Activated CD8-positive, alpha-beta memory T cell treated with anti-CD3 and anti-CD28 coated beads, Interleukin-2, amount 50 U/mL, for 24 hours (primary cell): ENCODE data around the gene IBA57.

Source experiments
- DNase-seq: peaks from one replicate; pipeline ENCODE4 v3.0.0-alpha.2; 2020; ENCODE audit errors: extremely low read depth

Gene IBA57

GRCh38 chr1:228144993-228145343 is 20.6 kb upstream of the IBA57 start:
- DNase-seq = no peak

GRCh38 chr1:228145463-228146416 is 19.9 kb upstream of the IBA57 start:
- no peak for DNase-seq

DNA sequence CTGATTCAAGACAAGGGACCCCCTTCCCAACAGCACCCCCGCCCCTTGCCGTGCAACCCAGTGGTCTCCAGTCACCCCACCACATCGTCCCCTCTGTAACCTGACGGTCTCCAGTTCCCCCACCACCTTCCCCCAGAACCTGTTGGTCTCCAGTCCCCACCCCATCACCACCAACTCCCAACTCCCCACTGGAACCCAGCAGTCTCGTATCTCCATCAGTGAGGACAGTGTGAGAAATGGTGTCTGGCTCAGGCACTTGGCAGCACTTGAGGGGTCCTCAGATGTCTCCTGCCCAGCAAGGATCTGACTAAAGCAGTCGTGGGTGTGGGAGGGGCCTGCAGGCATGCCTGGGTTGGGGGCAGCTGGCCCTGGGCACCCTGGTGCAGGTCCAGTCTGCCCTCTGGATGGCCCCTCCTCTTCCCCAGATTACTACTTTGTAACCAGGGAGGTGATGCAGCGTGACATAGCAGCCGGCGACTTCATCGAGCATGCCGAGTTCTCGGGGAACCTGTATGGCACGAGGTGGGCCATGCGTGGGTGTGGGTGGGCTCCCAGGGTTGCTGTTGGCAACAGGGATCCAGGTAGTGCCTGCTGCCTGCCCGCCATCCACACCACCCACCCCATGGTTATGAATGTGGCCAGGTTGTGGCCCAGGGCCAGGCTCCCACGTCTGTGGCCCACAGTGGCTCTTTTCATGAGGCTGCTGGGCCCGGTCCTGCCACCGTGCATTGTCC is 19.0 kb upstream of the IBA57 start:
- DNase-seq = no peak

- DNase-seq = no peak
Observed at GRCh38 chr1:228147151-228147693, 18.4 kb upstream of the IBA57 start.

DNA sequence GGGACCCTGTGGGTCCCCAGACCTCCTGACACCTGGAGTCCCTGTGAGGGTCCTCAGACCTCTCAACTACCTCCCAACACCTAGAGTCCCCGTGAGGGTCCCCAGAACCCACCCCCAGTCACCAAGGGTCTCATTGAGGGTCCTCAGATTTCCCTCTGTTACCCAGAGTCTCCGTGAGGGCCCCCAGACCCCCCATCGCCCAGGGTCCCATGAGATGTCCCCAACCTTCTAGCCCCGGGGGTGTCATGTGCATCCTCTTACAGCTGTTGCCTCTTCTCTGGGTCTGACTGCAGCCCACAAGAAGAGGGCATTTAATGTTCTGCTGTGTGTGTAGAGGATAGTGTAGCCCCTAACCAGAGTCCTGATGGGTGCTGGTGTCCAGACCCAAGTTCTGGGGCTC is 17.8 kb upstream of the IBA57 start:
- no peak for DNase-seq

- DNase-seq = no peak
Observed at GRCh38 chr1:228148196-228148861, 17.3 kb upstream of the IBA57 start.

GRCh38 chr1:228148935-228149405 is 16.6 kb upstream of the IBA57 start:
- DNase-seq = no peak

- no peak for DNase-seq
Observed at GRCh38 chr1:228149406-228150119, 16.0 kb upstream of the IBA57 start, which contains the start of gene GJC2. Gene GJC2, plus strand, starts transcription at chr1:228149930. Its CDS starts 7,829 bp downstream, at chr1:228157759.

DNA sequence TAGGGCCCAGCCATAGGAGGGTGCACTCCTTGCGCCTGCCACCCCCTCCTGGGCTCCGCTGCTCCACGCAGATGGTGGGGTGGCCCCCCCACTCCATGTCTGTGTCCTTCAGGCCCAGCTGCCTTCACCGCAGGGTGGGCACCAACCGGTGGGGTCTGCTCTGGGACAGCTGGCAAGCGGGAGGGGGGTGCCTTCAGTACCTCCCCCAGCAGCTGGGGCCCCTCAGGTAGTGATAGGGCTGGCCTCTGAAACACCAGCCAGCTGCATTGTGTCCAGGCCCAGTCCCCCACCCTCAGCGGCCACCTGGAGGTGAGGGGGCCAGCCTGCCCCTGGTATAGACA is 15.5 kb upstream of the IBA57 start:
- no peak for DNase-seq

- no peak for DNase-seq
Observed at GRCh38 chr1:228150461-228151179, 15.0 kb upstream of the IBA57 start.

- DNase-seq = no peak
Observed at GRCh38 chr1:228151180-228151925, 14.3 kb upstream of the IBA57 start.

- no peak for DNase-seq
Observed at GRCh38 chr1:228152097-228152917, 13.3 kb upstream of the IBA57 start.

- DNase-seq = no peak
Observed at GRCh38 chr1:228152918-228153258, 12.7 kb upstream of the IBA57 start.

DNA sequence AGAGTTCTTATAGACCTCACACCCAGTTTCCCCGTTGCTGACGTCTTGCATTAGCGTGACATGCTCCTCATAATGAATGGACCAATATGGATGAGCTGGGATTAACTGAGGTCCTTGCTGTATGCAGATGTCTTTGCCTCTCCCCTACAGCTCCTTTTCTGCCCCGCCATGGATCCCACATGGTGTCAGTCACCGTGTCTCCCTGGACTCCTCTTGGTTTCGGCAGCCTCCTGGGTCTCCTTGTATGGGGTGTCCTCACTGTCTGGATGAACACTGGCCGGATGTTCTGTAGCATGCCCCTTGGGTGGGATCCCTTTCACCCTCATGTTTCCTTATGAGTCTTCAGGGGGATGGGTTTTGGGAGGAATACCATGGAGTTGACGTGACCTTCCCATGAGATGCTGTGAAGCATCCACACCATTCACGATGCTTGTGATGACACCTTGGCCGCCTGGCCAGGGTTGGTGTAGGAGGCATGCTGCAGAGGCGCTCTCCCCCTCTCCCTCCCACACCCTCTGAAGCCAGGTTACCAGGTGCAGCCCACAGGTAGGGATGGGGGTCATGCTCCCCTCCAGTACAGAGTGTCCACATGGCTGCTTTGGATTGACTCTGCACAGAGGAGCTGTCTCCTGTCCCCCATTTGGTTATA is 11.5 kb upstream of the IBA57 start:
- DNase-seq = no peak

GRCh38 chr1:228154670-228155571 is 10.7 kb upstream of the IBA57 start:
- DNase-seq = no peak

DNA sequence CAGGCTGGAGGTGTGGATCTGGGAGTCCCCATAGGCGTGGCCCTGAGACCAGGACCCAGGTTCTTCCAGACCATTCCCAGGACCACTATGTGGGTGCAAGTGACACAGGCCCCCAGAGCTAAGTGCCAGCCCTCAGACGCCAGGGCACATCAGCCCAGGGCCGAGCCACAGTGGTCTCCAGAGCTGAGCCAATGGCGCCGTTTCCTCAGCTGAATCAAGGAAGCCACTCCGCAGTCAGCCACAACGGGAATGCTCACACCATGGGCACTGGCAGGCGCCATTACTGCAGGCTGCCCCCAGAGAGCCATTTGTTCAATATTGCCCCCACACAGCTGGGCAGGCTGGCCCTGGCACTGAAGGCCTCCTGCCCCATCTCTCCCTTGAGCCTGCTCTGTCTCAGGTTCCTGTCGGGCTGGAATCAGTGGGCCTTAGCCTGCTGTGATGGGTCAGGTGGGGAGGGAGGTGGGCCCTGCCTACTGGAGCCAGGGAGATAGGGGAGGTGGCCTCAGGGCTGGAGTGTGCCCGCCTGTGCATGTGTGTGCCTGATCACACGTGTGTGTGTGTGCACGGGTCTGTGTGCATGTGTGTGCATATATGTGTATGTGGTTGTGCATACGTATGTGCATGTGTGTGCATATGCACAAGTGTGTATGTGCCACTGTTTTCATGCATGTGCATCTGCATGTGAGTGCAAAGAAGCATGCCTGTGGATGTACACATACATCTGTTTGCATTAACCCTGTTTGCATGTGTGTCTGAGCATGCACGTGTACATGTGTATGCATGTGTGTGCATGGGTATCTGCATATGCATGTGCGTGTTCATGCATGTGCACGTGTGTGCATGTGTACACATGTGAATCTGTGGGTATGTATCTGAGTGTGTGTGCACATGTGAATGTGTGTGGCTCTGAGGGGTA is 9.7 kb upstream of the IBA57 start:
- no peak for DNase-seq

- no peak for DNase-seq
Observed at GRCh38 chr1:228156515-228156881, 9.1 kb upstream of the IBA57 start.
